ENCODE results near the gene CARS2.
"Not testable (repeated sequence)": the region's sequence is repeated elsewhere in the genome, so short reads cannot be mapped to it uniquely, and the experiment has no call there.

Gene CARS2

GRCh38 chr13:110664673-110665072 lies 41.2 kb downstream of the CARS2 start:
- no peak overlapping the region for H3K27ac Mint-ChIP-seq

GRCh38 chr13:110664041-110664440 lies 41.9 kb downstream of the CARS2 start:
- H3K36me3 Mint-ChIP-seq (ENCODE audit: insufficient read depth): peaks cover 64% of the 10 kb centered on the region
- ATAC-seq (replicated peaks) (no peak), DNase-seq (no peak)
- H3K27me3 Mint-ChIP-seq: no peaks in the 10 kb centered on the region
- no peaks in the 10 kb centered on the region for H3K9me3 Mint-ChIP-seq
- peaks cover 0 to 5% of the 10 kb centered on the region in 2 donors for H3K4me1 Mint-ChIP-seq (ENCODE audit: low read depth in 2 of 2)
- H3K27ac Mint-ChIP-seq: no peak overlapping the region
- H3K4me3 Mint-ChIP-seq: no peak overlapping the region

More at GRCh38 chr13:110664673-110665072, 41.2 kb downstream of the CARS2 start:
- H3K27me3 Mint-ChIP-seq: no peaks in the 10 kb centered on the region
- H3K4me3 Mint-ChIP-seq: no peak overlapping the region
- DNase-seq (no peak), ATAC-seq (replicated peaks) (no peak)
- H3K4me1 Mint-ChIP-seq (ENCODE audit: low read depth in 2 of 2): no peaks in the 10 kb centered on the region
- peaks cover 64% of the 10 kb centered on the region for H3K36me3 Mint-ChIP-seq (ENCODE audit: insufficient read depth)
- H3K9me3 Mint-ChIP-seq: no peaks in the 10 kb centered on the region

GRCh38 chr13:110663491-110663890 lies 42.4 kb downstream of the CARS2 start:
- DNase-seq (no peak), ATAC-seq (replicated peaks) (no peak)
- no peaks in the 10 kb centered on the region for H3K9me3 Mint-ChIP-seq
- no peaks in the 10 kb centered on the region for H3K27me3 Mint-ChIP-seq
- H3K36me3 Mint-ChIP-seq (ENCODE audit: insufficient read depth): peaks cover 64% of the 10 kb centered on the region
- peaks cover 0 to 10% of the 10 kb centered on the region in 2 donors for H3K4me1 Mint-ChIP-seq (ENCODE audit: low read depth in 2 of 2)
- H3K27ac Mint-ChIP-seq: no peak overlapping the region
- no peak overlapping the region for H3K4me3 Mint-ChIP-seq

- Mint-ChIP-seq H3K27me3 (no peaks in the 10 kb centered on the region), H3K27ac (no peak overlapping the region), H3K4me3 (no peak overlapping the region), H3K4me1 (ENCODE audit: low read depth in 2 of 2) (peaks cover 6 to 16% of the 10 kb centered on the region in 2 donors), H3K9me3 (no peaks in the 10 kb centered on the region), H3K36me3 (ENCODE audit: insufficient read depth) (peaks cover 59% of the 10 kb centered on the region)
- DNase-seq (no peak), ATAC-seq (replicated peaks) (no peak)
These were observed 43.0 kb downstream of the CARS2 start for GRCh38 chr13:110662777-110663443.

DNA sequence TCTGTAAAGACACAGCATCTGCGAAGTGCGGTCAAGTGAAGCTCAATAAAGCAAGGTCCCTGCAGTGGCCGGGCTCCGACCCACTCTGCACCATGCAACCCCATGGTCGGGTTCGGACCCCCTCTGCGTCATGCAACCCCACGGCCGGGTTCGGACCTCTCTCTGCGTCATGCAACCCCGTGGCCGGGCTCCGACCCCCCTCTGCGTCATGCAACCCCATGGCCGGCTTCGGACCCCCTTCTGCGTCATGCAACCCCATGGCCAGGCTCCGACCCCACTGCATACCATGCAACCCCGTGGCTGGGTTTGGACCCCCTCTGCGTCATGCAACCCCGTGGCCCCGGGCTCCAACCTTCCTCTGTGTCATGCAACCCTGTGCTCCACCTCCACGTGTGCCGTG lies 43.8 kb downstream of the CARS2 start:
- no peak for ATAC-seq (replicated peaks)
- Mint-ChIP-seq H3K9me3 (no peaks in the 10 kb centered on the region), H3K36me3 (ENCODE audit: insufficient read depth) (peaks cover 55% of the 10 kb centered on the region), H3K4me3 (no peak overlapping the region), H3K27me3 (no peaks in the 10 kb centered on the region), H3K27ac (peak overlapping the region in 1 of 2 donors; percentile 38), H3K4me1 (ENCODE audit: low read depth in 2 of 2) (peaks cover 9 to 19% of the 10 kb centered on the region in 2 donors)
- DNase-seq: no peak

DNA sequence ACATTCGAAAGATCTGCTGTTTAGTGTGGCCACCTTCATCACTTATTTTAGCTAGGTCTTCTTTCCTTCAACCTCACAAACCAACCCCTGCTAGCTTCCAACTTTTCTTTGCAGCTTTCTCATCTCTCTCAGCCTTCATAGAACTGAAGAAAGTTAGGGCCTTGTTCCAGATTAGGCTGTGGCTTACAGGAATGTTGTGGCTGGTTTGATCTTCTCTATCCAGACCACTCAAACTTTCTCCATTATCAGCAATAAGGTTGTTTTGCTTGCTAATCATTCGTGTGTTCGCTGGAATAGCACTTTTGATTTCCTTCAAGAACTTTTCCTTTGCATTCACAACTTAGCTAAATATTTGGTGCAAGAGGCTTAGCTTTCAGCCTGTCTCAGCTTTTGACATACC lies 44.7 kb downstream of the CARS2 start:
- Mint-ChIP-seq H3K27ac (no peak overlapping the region), H3K4me3 (no peak overlapping the region), H3K9me3 (no peaks in the 10 kb centered on the region), H3K27me3 (no peaks in the 10 kb centered on the region), H3K36me3 (ENCODE audit: insufficient read depth) (peaks cover 48% of the 10 kb centered on the region), H3K4me1 (ENCODE audit: low read depth in 2 of 2) (peaks cover 9 to 23% of the 10 kb centered on the region in 2 donors)
- ATAC-seq (replicated peaks) (no peak), DNase-seq (no peak)

DNA sequence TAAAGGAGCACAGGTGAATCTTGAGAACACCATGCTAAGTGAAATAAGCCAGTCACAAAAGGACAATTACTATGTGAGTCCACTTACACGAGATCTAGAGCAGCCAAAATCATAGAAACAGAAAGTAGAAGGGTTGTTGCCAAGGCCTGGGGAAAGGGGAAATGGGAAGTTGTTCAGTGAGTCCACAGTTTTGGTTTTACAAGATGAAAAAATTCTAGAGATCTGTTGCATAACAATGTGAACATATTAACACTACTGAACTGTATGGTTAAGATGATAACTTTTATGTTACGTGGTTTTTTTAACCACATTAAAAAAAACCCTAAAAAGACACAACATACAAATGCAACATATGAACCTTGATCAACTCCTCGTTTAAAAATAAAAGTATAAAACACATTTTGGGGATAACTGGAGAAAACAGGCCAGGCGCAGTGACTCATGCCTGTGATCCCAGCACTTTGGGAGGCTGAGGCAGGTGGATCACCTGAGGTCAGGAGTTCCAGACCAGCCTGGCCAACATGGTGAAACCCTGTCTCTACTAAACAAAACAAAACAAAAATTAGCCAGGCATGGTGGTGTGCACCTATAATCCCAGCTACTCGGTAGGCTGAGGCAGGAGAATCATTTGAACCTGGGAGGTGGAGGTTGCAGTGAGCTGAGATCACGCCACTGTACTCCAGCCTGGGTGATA lies 47.6 kb downstream of the CARS2 start:
- ATAC-seq (replicated peaks): peak; percentile 52
- Mint-ChIP-seq H3K36me3 (ENCODE audit: insufficient read depth) (peaks cover 28% of the 10 kb centered on the region), H3K27ac (peak overlapping the region; percentile 50 to 85), H3K4me1 (ENCODE audit: low read depth in 2 of 2) (peaks cover 13 to 27% of the 10 kb centered on the region in 2 donors), H3K4me3 (peak overlapping the region in 1 of 2 donors; percentile 19)
- not testable (repeated sequence) for H3K9me3 Mint-ChIP-seq, H3K27me3 Mint-ChIP-seq, DNase-seq

- H3K36me3 Mint-ChIP-seq (ENCODE audit: insufficient read depth): peaks cover 16% of the 10 kb centered on the region
- peaks cover 13 to 27% of the 10 kb centered on the region in 2 donors for H3K4me1 Mint-ChIP-seq (ENCODE audit: low read depth in 2 of 2)
- no peaks in the 10 kb centered on the region for H3K27me3 Mint-ChIP-seq
- H3K27ac Mint-ChIP-seq: no peak overlapping the region
- H3K4me3 Mint-ChIP-seq: no peak overlapping the region
- H3K9me3 Mint-ChIP-seq: no peaks in the 10 kb centered on the region
- ATAC-seq (replicated peaks) (no peak), DNase-seq (no peak)
These were observed 48.7 kb downstream of the CARS2 start for GRCh38 chr13:110657196-110657595.

- no peak for DNase-seq
- peaks cover 18% of the 10 kb centered on the region for H3K36me3 Mint-ChIP-seq (ENCODE audit: insufficient read depth)
These were observed 52.1 kb downstream of the CARS2 start for GRCh38 chr13:110653851-110654250.

GRCh38 chr13:110653271-110653670 lies 52.6 kb downstream of the CARS2 start:
- DNase-seq: no peak
- Mint-ChIP-seq H3K4me1 (ENCODE audit: low read depth in 2 of 2) (peaks cover 14 to 16% of the 10 kb centered on the region in 2 donors), H3K36me3 (ENCODE audit: insufficient read depth) (peaks cover 18% of the 10 kb centered on the region), H3K4me3 (no peak overlapping the region), H3K27ac (no peak overlapping the region), H3K27me3 (no peaks in the 10 kb centered on the region), H3K9me3 (no peaks in the 10 kb centered on the region)
- no peak for ATAC-seq (replicated peaks)

More at GRCh38 chr13:110653851-110654250, 52.1 kb downstream of the CARS2 start:
- no peaks in the 10 kb centered on the region for H3K27me3 Mint-ChIP-seq
- peaks cover 18 to 20% of the 10 kb centered on the region in 2 donors for H3K4me1 Mint-ChIP-seq (ENCODE audit: low read depth in 2 of 2)
- H3K9me3 Mint-ChIP-seq: no peaks in the 10 kb centered on the region
- no peak overlapping the region for H3K27ac Mint-ChIP-seq
- no peak for ATAC-seq (replicated peaks)
- no peak overlapping the region for H3K4me3 Mint-ChIP-seq

GRCh38 chr13:110652764-110653163 lies 53.2 kb downstream of the CARS2 start:
- H3K4me3 Mint-ChIP-seq: no peak overlapping the region
- DNase-seq: no peak
- no peaks in the 10 kb centered on the region for H3K27me3 Mint-ChIP-seq
- no peak for ATAC-seq (replicated peaks)
- peaks cover 9 to 11% of the 10 kb centered on the region in 2 donors for H3K4me1 Mint-ChIP-seq (ENCODE audit: low read depth in 2 of 2)
- H3K9me3 Mint-ChIP-seq: no peaks in the 10 kb centered on the region
- no peak overlapping the region for H3K27ac Mint-ChIP-seq
- H3K36me3 Mint-ChIP-seq (ENCODE audit: insufficient read depth): peaks cover 18% of the 10 kb centered on the region

- peaks cover 7 to 9% of the 10 kb centered on the region in 2 donors for H3K4me1 Mint-ChIP-seq (ENCODE audit: low read depth in 2 of 2)
- H3K4me3 Mint-ChIP-seq: no peak overlapping the region
- H3K9me3 Mint-ChIP-seq: no peaks in the 10 kb centered on the region
- DNase-seq (no peak), ATAC-seq (replicated peaks) (no peak)
- H3K27ac Mint-ChIP-seq: peak overlapping the region in 1 of 2 donors; percentile 36
- H3K27me3 Mint-ChIP-seq: no peaks in the 10 kb centered on the region
- peaks cover 17% of the 10 kb centered on the region for H3K36me3 Mint-ChIP-seq (ENCODE audit: insufficient read depth)
These were observed 53.6 kb downstream of the CARS2 start for GRCh38 chr13:110652231-110652730.

DNA sequence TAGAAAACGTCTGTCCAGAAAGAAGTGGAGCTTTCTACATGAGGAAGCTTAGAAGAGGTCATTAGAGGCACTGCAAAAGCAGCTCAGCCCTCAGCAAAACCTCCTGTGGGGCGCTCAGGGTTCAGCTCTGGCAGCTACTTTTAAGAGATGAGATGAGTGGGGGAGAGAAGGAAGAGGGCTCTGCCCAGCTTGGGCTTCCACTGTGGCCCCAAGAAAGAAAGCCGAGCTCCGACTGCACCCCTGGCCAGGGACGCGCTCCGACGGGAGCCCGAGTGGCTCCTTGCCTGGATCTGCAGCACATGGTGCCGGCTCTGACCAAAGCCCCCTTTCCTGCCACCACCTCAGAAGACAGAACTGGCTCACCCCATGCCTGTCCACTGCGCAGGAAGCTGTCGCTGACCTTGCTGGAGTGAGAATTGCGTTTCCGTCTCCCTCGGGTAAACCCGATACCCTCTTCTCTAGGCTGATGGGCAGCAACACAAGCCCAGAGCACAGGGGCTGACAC lies 54.1 kb downstream of the CARS2 start:
- Mint-ChIP-seq H3K4me3 (no peak overlapping the region), H3K9me3 (no peaks in the 10 kb centered on the region), H3K4me1 (ENCODE audit: low read depth in 2 of 2) (peaks cover 7 to 9% of the 10 kb centered on the region in 2 donors), H3K36me3 (ENCODE audit: insufficient read depth) (peaks cover 14% of the 10 kb centered on the region), H3K27ac (peak overlapping the region in 1 of 2 donors; percentile 36), H3K27me3 (no peaks in the 10 kb centered on the region)
- DNase-seq: no peak
- ATAC-seq (replicated peaks): no peak

GRCh38 chr13:110651271-110651670 lies 54.6 kb downstream of the CARS2 start:
- peaks cover 4 to 9% of the 10 kb centered on the region in 2 donors for H3K4me1 Mint-ChIP-seq (ENCODE audit: low read depth in 2 of 2)
- no peaks in the 10 kb centered on the region for H3K9me3 Mint-ChIP-seq
- DNase-seq (no peak), ATAC-seq (replicated peaks) (no peak)
- peaks cover 14% of the 10 kb centered on the region for H3K36me3 Mint-ChIP-seq (ENCODE audit: insufficient read depth)
- peak overlapping the region in 1 of 2 donors; percentile 36 for H3K27ac Mint-ChIP-seq
- no peak overlapping the region for H3K4me3 Mint-ChIP-seq
- no peaks in the 10 kb centered on the region for H3K27me3 Mint-ChIP-seq
